Hematopoietic multipotent progenitor cell treated with erythropoietin and hydrocortisone succinate and interleukin-3 and kit ligand, for 6 days (in vitro differentiated cells): Measurements from ENCODE around the gene DDX11.
"Not testable (repeated sequence)": the region's sequence is repeated elsewhere in the genome, so short reads cannot be mapped to it uniquely, and the experiment has no call there.

ENCODE experiments used
- DNase-seq: peaks from one replicate; pipeline ENCODE4 v3.0.0-alpha.2; 2015

The DDX11 gene

GRCh38 chr12:31100503-31101208 is 27.0 kb downstream of the DDX11 start:
- not testable (repeated sequence) for DNase-seq

- not testable (repeated sequence) for DNase-seq
Measured at GRCh38 chr12:31102125-31102524, 28.5 kb downstream of the DDX11 start.

- not testable (repeated sequence) for DNase-seq
Measured at GRCh38 chr12:31102596-31102995, 28.9 kb downstream of the DDX11 start.

- DNase-seq, result not testable (repeated sequence)
Measured at GRCh38 chr12:31103561-31103975, 29.9 kb downstream of the DDX11 start.

GRCh38 chr12:31104220-31104619 is 30.6 kb downstream of the DDX11 start:
- not testable (repeated sequence) for DNase-seq

- not testable (repeated sequence) for DNase-seq
Measured at GRCh38 chr12:31104773-31105172, 31.1 kb downstream of the DDX11 start.

GRCh38 chr12:31105668-31106067 is 32.0 kb downstream of the DDX11 start:
- no peak for DNase-seq

- no peak for DNase-seq
Measured at GRCh38 chr12:31106101-31106803, 32.6 kb downstream of the DDX11 start.

- DNase-seq, result not testable (repeated sequence)
Measured at GRCh38 chr12:31109773-31110172, 36.1 kb downstream of the DDX11 start.

- not testable (repeated sequence) for DNase-seq
Measured at GRCh38 chr12:31110263-31110662, 36.6 kb downstream of the DDX11 start.

- DNase-seq, result not testable (repeated sequence)
Measured at GRCh38 chr12:31115092-31115601, 41.5 kb downstream of the DDX11 start.

GRCh38 chr12:31116846-31117202 is 43.2 kb downstream of the DDX11 start:
- not testable (repeated sequence) for DNase-seq

- peak; percentile 78 for DNase-seq
Measured at GRCh38 chr12:31117203-31118011, 43.7 kb downstream of the DDX11 start.

- peak; percentile 61 for DNase-seq
Measured at GRCh38 chr12:31118347-31119191, 44.9 kb downstream of the DDX11 start.

- DNase-seq, result no peak
Measured at GRCh38 chr12:31119192-31119802, 45.6 kb downstream of the DDX11 start.

GRCh38 chr12:31119803-31120211 is 46.1 kb downstream of the DDX11 start:
- no peak for DNase-seq

- DNase-seq, result no peak
Measured at GRCh38 chr12:31120392-31121008, 46.8 kb downstream of the DDX11 start.

GRCh38 chr12:31121022-31121728 is 47.5 kb downstream of the DDX11 start:
- DNase-seq, result not testable (repeated sequence)

GRCh38 chr12:31122481-31122880 is 48.8 kb downstream of the DDX11 start:
- DNase-seq, result no peak

GRCh38 chr12:31124158-31124557 is 50.5 kb downstream of the DDX11 start:
- not testable (repeated sequence) for DNase-seq

GRCh38 chr12:31125171-31125570 is 51.5 kb downstream of the DDX11 start:
- DNase-seq, result not testable (repeated sequence)
